DND-41 (cell line): ENCODE data around the gene DDX27.

ENCODE experiments used
- ATAC-seq: fragments of 200-7000 bp; cut with Tn5 transposase; 3 replicates; pipeline ENCODE4 v1.9.1; 2021; ENCODE audit warnings: low read depth; ENCODE audit not compliant: insufficient read depth
- DNase-seq: peaks from one replicate; pipeline ENCODE4 v3.0.0-alpha.2; 2020
- H2AFZ ChIP-seq: 2 replicates; pipeline ENCODE4 v1.6.0; 2012; ENCODE audit warnings: low read depth, low read length
- H3K27ac ChIP-seq: 2 replicates; pipeline ENCODE4 v1.5.1; 2012; ENCODE audit warnings: low read length, inconsistent platforms
- H3K27me3 ChIP-seq: fragments of 200-600 bp; sonication (generic); 2 replicates; pipeline ENCODE4 v1.6.0; 2012; ENCODE audit warnings: low read length, mild to moderate bottlenecking, inconsistent platforms; ENCODE audit not compliant: insufficient read depth, poor library complexity
- H3K36me3 ChIP-seq: 2 replicates; pipeline ENCODE4 v1.5.1; 2012; ENCODE audit warnings: low read length, inconsistent platforms; ENCODE audit not compliant: insufficient read depth
- H3K4me1 ChIP-seq: 2 replicates; pipeline ENCODE4 v1.5.1; 2012; ENCODE audit warnings: mild to moderate bottlenecking, low read length; ENCODE audit not compliant: insufficient read depth
- H3K4me2 ChIP-seq: 2 replicates; pipeline ENCODE4 v1.6.0; 2012; ENCODE audit warnings: mild to moderate bottlenecking, moderate library complexity, low read length, inconsistent platforms; ENCODE audit not compliant: insufficient read depth
- H3K4me3 ChIP-seq, 2 experiments: fragments of 200-600 bp in 1 of 2; shearing (Covaris generic) in 1 of 2; 2 replicates each; pipeline ENCODE4 v1.5.1; 2012 to 2016; ENCODE audit warnings: inconsistent platforms in 2 of 2, low read length in 2 of 2, mild to moderate bottlenecking in 2 of 2, low read depth in 1 of 2, moderate library complexity in 1 of 2
- H3K79me2 ChIP-seq: 2 replicates; pipeline ENCODE4 v1.6.0; 2012; ENCODE audit warnings: low read length, inconsistent platforms; ENCODE audit not compliant: insufficient read depth
- H3K9ac ChIP-seq: 2 replicates; pipeline ENCODE4 v1.6.0; 2012; ENCODE audit warnings: low read depth, mild to moderate bottlenecking, inconsistent platforms, low read length, moderate library complexity
- H3K9me3 ChIP-seq: 2 replicates; pipeline ENCODE4 v1.5.1; 2012; ENCODE audit warnings: low read length, moderate library complexity, mild to moderate bottlenecking, inconsistent platforms; ENCODE audit not compliant: insufficient read depth, severe bottlenecking
- H4K20me1 ChIP-seq: 2 replicates; pipeline ENCODE4 v1.6.0; 2012; ENCODE audit warnings: low read length; ENCODE audit not compliant: insufficient read depth
- CTCF ChIP-seq: IDR thresholded peaks from 2 replicates; pipeline ENCODE4 v1.5.1; 2012; ENCODE audit warnings: borderline replicate concordance, low read length, moderate library complexity, mild to moderate bottlenecking; ENCODE audit not compliant: poor library complexity, severe bottlenecking; ENCODE audit errors: extremely low read depth
- EZH2 ChIP-seq: IDR thresholded peaks from 3 replicates; pipeline ENCODE4 v1.6.1; 2012; ENCODE audit warnings: borderline replicate concordance, low read depth, mild to moderate bottlenecking, moderate library complexity, low read length, inconsistent platforms; ENCODE audit not compliant: severe bottlenecking

Gene DDX27

GRCh38 chr20:49261173-49261572 lies 42.0 kb downstream of the DDX27 start:
- DNase-seq (no peak), ATAC-seq (no peak)
- peaks cover 86% of the 10 kb centered on the region for H3K36me3 ChIP-seq
- H3K4me1 ChIP-seq: no peaks in the 10 kb centered on the region
- H3K9ac ChIP-seq: no peak overlapping the region
- H3K27me3 ChIP-seq: no peaks in the 10 kb centered on the region
- no peak overlapping the region for H2AFZ ChIP-seq
- peaks cover 5% of the 10 kb centered on the region; the same call in 1 of the 2 replicates for H4K20me1 ChIP-seq
- no peaks in the 10 kb centered on the region for H3K9me3 ChIP-seq
- no peak overlapping the region for H3K4me3 ChIP-seq
- H3K27ac ChIP-seq: no peak overlapping the region
- H3K79me2 ChIP-seq: peaks cover 12% of the 10 kb centered on the region; the same call in 1 of the 2 replicates
- no peak for TF ChIP-seq CTCF
- TF ChIP-seq EZH2: no peak
- H3K4me2 ChIP-seq: no peak overlapping the region

- no peak for ATAC-seq
- no peak overlapping the region for H3K9ac ChIP-seq
- no peak for DNase-seq
- no peak overlapping the region for H3K4me3 ChIP-seq
- no peak overlapping the region for H3K27ac ChIP-seq
- peaks cover 6% of the 10 kb centered on the region for H3K4me1 ChIP-seq
- H4K20me1 ChIP-seq: peaks cover 11% of the 10 kb centered on the region; the same call in 1 of the 2 replicates
- H3K79me2 ChIP-seq: peaks cover 19% of the 10 kb centered on the region
- H3K9me3 ChIP-seq: no peaks in the 10 kb centered on the region
- no peaks in the 10 kb centered on the region for H3K27me3 ChIP-seq
- H3K36me3 ChIP-seq: peaks cover 80% of the 10 kb centered on the region
- no peak for TF ChIP-seq CTCF
- no peak for TF ChIP-seq EZH2
- H2AFZ ChIP-seq: no peak overlapping the region
- no peak overlapping the region for H3K4me2 ChIP-seq
These were observed 43.2 kb downstream of the DDX27 start for GRCh38 chr20:49262444-49262843.

- DNase-seq (no peak), ATAC-seq (no peak)
- Histone ChIP-seq H3K27ac (0 out of 2 replicates have a peak overlapping the region, but pooled peaks have one; percentile 5), H3K4me2 (peak overlapping the region; percentile 34; the same call in 1 of the 2 replicates), H3K4me1 (peaks cover 34% of the 10 kb centered on the region), H3K4me3 (no peak overlapping the region; a peak in 1 of 4 replicates), H3K36me3 (peaks cover 84% of the 10 kb centered on the region), H3K79me2 (peaks cover 63% of the 10 kb centered on the region), H3K9ac (no peak overlapping the region), H2AFZ (no peak overlapping the region), H3K27me3 (no peaks in the 10 kb centered on the region), H4K20me1 (peaks cover 33% of the 10 kb centered on the region; the same call in 1 of the 2 replicates), H3K9me3 (no peaks in the 10 kb centered on the region)
- TF ChIP-seq CTCF (no peak), EZH2 (no peak)
These were observed 48.1 kb downstream of the DDX27 start for GRCh38 chr20:49267327-49267726.
